ENCODE results near the gene IFIH1. TPM values are rescaled to one million over a fixed set of nuclear protein-coding genes. Genes with fewer than 3 reads are reported as not detected.

IFIH1 gene
- total and polyA plus RNA-seq, 2 donors (not counting 3 experiments of a cell fraction or from before 2014, with no cell fraction given), result 1.3 to 6.9 TPM

DNA sequence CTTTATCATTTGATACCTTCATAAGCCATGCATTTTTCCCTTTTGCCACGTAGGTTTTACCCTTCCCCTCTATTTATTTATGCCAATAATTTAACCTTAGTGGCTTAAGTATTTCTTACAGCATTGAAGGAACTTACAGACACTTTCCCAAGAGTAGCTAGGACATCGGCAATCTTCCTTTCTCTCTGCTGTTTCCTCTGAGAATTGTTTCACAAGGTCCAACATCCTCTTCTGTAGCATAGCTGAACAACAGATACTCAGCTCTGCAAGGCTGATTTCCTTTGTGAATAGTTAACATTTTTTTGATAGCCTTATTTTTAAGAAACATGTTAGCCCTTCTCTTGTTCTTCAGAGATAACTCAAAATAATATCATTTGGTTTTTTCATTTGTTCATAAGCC, 24.4 kb upstream of the IFIH1 start:
- Histone ChIP-seq H3K36me3 (ENCODE audit: control insufficient read depth in 2 of 2, extremely low read depth in 1 of 2, insufficient read depth in 2 of 2, low read length in 2 of 2) (no peaks in the 10 kb centered on the region), H3K4me2 (ENCODE audit: insufficient read depth, low read length) (no peak overlapping the region), H3K9me3 (replicated peaks; ENCODE audit: control insufficient read depth, insufficient read depth, low read length) (no peaks in the 10 kb centered on the region), H3K9me1 (replicated peaks; ENCODE audit: control insufficient read depth, extremely low read depth, insufficient read depth, low read length) (no peaks in the 10 kb centered on the region), H4K20me1 (replicated peaks; ENCODE audit: control insufficient read depth, extremely low read depth, insufficient read depth, low read length) (no peaks in the 10 kb centered on the region), H3K27me3 (ENCODE audit: control insufficient read depth in 2 of 2, insufficient read depth in 2 of 2, low read length in 2 of 2) (peaks cover 6 to 9% of the 10 kb centered on the region in 2 experiments), H3K79me2 (ENCODE audit: control insufficient read depth, insufficient read depth, low read length) (no peaks in the 10 kb centered on the region), H3K4me3 (replicated peaks in 1 of 3; ENCODE audit: insufficient read depth in 1 of 3, low read depth in 1 of 3, low read length in 3 of 3) (no peak overlapping the region), H3K27ac (ENCODE audit: insufficient read depth, low read depth, low read length) (no peak overlapping the region), H3K9ac (replicated peaks; ENCODE audit: extremely low read depth, insufficient read depth, low read length) (no peak overlapping the region), H2AFZ (ENCODE audit: low read depth, low read length) (no peak overlapping the region), H3K4me1 (ENCODE audit: control insufficient read depth, extremely low read depth, insufficient read depth, low read length) (peaks cover 4% of the 10 kb centered on the region)
- TF ChIP-seq MYC (IDR thresholded peaks at IDR 0.05; ENCODE audit: low read depth, low read length) (no peak), FOS (IDR thresholded peaks at IDR 0.05; ENCODE audit: borderline replicate concordance, insufficient read depth, low read length) (no peak), POLR2AphosphoS5 (IDR thresholded peaks at IDR 0.05; ENCODE audit: insufficient read depth, low read depth, low read length) (no peak)
- DNase-seq (ENCODE audit: low read depth, low spot score) (no peak), FAIRE-seq (no peak)
- CTCF ChIA-PET, result interaction anchor here (1.6 to 2.7 kb wide), 2 partner anchors 9 to 45 kb away, joined by 5 to 12 read pairs; no protein-coding TSS in a partner anchor
- dilution Hi-C loops (cut with MboI; ENCODE audit: extremely low pct_ligation_motif_present, low sequenced_read_pairs), result no loop called here
- BruUV-seq (replicated peaks), result no TSS peak
- POLR2A ChIA-PET, result no interaction called here
- intact Hi-C loops (cut with micrococcal nuclease), result no loop called here

DNA sequence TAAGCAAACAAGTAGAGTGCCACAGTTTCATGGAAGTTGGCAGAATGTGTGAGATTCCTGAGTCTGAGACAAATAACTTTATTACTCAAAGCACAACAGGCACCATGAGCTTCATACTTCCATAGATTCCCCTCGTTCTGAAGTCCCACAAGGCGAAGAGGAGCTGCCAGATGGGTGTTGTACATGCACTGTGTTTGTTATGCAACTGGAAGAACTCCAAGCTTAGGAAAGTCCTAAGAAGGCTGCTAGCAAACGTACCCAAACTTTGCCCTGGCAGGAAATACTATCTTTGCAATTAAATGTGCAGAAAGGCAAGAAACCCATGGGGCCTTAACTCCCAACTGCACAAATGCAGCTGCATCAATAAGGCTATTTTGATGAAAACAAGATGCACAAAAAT, 23.8 kb upstream of the IFIH1 start:
- intact Hi-C loops (cut with micrococcal nuclease) (no loop called here), dilution Hi-C loops (cut with MboI; ENCODE audit: extremely low pct_ligation_motif_present, low sequenced_read_pairs) (no loop called here)
- Histone ChIP-seq H3K9me1 (replicated peaks; ENCODE audit: control insufficient read depth, extremely low read depth, insufficient read depth, low read length) (no peaks in the 10 kb centered on the region), H3K4me2 (ENCODE audit: insufficient read depth, low read length) (no peak overlapping the region), H3K36me3 (ENCODE audit: control insufficient read depth in 2 of 2, extremely low read depth in 1 of 2, insufficient read depth in 2 of 2, low read length in 2 of 2) (no peaks in the 10 kb centered on the region), H3K9ac (replicated peaks; ENCODE audit: extremely low read depth, insufficient read depth, low read length) (no peak overlapping the region), H3K9me3 (replicated peaks; ENCODE audit: control insufficient read depth, insufficient read depth, low read length) (no peaks in the 10 kb centered on the region), H3K4me3 (replicated peaks in 1 of 3; ENCODE audit: insufficient read depth in 1 of 3, low read depth in 1 of 3, low read length in 3 of 3) (no peak overlapping the region), H3K27ac (ENCODE audit: insufficient read depth, low read depth, low read length) (no peak overlapping the region), H3K4me1 (ENCODE audit: control insufficient read depth, extremely low read depth, insufficient read depth, low read length) (peaks cover 4% of the 10 kb centered on the region), H2AFZ (ENCODE audit: low read depth, low read length) (no peak overlapping the region), H3K27me3 (ENCODE audit: control insufficient read depth in 2 of 2, insufficient read depth in 2 of 2, low read length in 2 of 2) (peaks cover 6 to 9% of the 10 kb centered on the region in 2 experiments), H3K79me2 (ENCODE audit: control insufficient read depth, insufficient read depth, low read length) (no peaks in the 10 kb centered on the region), H4K20me1 (replicated peaks; ENCODE audit: control insufficient read depth, extremely low read depth, insufficient read depth, low read length) (no peaks in the 10 kb centered on the region)
- TF ChIP-seq JUN (IDR thresholded peaks at IDR 0.05; ENCODE audit: borderline replicate concordance, insufficient read depth, insufficient read length, low read depth) (no peak), GATA2 (IDR thresholded peaks at IDR 0.05; ENCODE audit: insufficient read depth, insufficient read length, low read depth, low read length) (no peak), POLR2AphosphoS5 (IDR thresholded peaks at IDR 0.05; ENCODE audit: insufficient read depth, low read depth, low read length) (no peak), MYC (IDR thresholded peaks at IDR 0.05; ENCODE audit: low read depth, low read length) (no peak), POLR2A (IDR thresholded peaks at IDR 0.05; ENCODE audit: low read depth, low read length) (no peak), FOS (IDR thresholded peaks at IDR 0.05; ENCODE audit: borderline replicate concordance, insufficient read depth, low read length) (no peak), EZH2 (IDR thresholded peaks at IDR 0.05; ENCODE audit: borderline replicate concordance, low read depth, low read length, severe bottlenecking) (no peak)
- TF ChIP-seq, protein P1, sequence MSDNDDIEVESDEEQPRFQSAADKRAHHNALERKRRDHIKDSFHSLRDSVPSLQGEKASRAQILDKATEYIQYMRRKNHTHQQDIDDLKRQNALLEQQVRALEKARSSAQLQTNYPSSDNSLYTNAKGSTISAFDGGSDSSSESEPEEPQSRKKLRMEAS (IDR thresholded peaks at IDR 0.05; ENCODE audit: insufficient read depth, insufficient read length), result no peak
- TF ChIP-seq, protein P2, sequence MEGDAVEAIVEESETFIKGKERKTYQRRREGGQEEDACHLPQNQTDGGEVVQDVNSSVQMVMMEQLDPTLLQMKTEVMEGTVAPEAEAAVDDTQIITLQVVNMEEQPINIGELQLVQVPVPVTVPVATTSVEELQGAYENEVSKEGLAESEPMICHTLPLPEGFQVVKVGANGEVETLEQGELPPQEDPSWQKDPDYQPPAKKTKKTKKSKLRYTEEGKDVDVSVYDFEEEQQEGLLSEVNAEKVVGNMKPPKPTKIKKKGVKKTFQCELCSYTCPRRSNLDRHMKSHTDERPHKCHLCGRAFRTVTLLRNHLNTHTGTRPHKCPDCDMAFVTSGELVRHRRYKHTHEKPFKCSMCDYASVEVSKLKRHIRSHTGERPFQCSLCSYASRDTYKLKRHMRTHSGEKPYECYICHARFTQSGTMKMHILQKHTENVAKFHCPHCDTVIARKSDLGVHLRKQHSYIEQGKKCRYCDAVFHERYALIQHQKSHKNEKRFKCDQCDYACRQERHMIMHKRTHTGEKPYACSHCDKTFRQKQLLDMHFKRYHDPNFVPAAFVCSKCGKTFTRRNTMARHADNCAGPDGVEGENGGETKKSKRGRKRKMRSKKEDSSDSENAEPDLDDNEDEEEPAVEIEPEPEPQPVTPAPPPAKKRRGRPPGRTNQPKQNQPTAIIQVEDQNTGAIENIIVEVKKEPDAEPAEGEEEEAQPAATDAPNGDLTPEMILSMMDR (IDR thresholded peaks at IDR 0.05; ENCODE audit: extremely low read depth in 1 of 2, insufficient read depth in 1 of 2, low read depth in 1 of 2, low read length in 2 of 2), result no peak
- POLR2A ChIA-PET, result no interaction called here
- FAIRE-seq (peak; percentile 21), DNase-seq (ENCODE audit: low read depth, low spot score) (no peak)
- CTCF ChIA-PET, result interaction anchor here (2.7 kb wide), 1 partner anchor 8 kb away, joined by 12 read pairs; no protein-coding TSS in a partner anchor
- no TSS peak for BruUV-seq (replicated peaks)

Measured in endothelial cell of umbilical vein (primary cell).